ENCODE measurements around the gene APPBP2. TPM values are rescaled to one million over a fixed set of nuclear protein-coding genes. Genes with fewer than 3 reads are reported as not detected.
"Not testable (repeated sequence)": the region's sequence is repeated elsewhere in the genome, so short reads cannot be mapped to it uniquely, and the experiment has no call there.

Gene APPBP2
- total RNA-seq, 1 donor from 2014 or later = 51.7 TPM

- Mint-ChIP-seq H3K4me3 (ENCODE audit: unreplicated experiment) (no peak overlapping the region), H3K27ac (ENCODE audit: unreplicated experiment) (no peak overlapping the region), H3K27me3 (ENCODE audit: unreplicated experiment) (no peaks in the 10 kb centered on the region), H3K36me3 (ENCODE audit: unreplicated experiment) (peaks cover 11% of the 10 kb centered on the region), H3K9me3 (ENCODE audit: unreplicated experiment) (no peaks in the 10 kb centered on the region), H3K4me1 (ENCODE audit: unreplicated experiment) (peaks cover 36% of the 10 kb centered on the region)
- no peak for TF ChIP-seq CTCF (IDR thresholded peaks at IDR 0.05)
- no peak for DNase-seq (ENCODE audit: extremely low spot score, unreplicated experiment)
Measured at GRCh38 chr17:60519795-60520194, 6.2 kb downstream of the APPBP2 start.

- Mint-ChIP-seq H3K36me3 (ENCODE audit: unreplicated experiment) (peaks cover 29% of the 10 kb centered on the region), H3K4me1 (ENCODE audit: unreplicated experiment) (peaks cover 21% of the 10 kb centered on the region)
- not testable (repeated sequence) for H3K27ac Mint-ChIP-seq (ENCODE audit: unreplicated experiment); H3K27me3 Mint-ChIP-seq (ENCODE audit: unreplicated experiment); DNase-seq (ENCODE audit: extremely low spot score, unreplicated experiment); H3K9me3 Mint-ChIP-seq (ENCODE audit: unreplicated experiment); H3K4me3 Mint-ChIP-seq (ENCODE audit: unreplicated experiment)
Measured at GRCh38 chr17:60515683-60516082, 10.4 kb downstream of the APPBP2 start.

GRCh38 chr17:60515199-60515598 lies 10.8 kb downstream of the APPBP2 start:
- Mint-ChIP-seq H3K36me3 (ENCODE audit: unreplicated experiment) (peaks cover 30% of the 10 kb centered on the region), H3K4me1 (ENCODE audit: unreplicated experiment) (peaks cover 21% of the 10 kb centered on the region)
- H3K27me3 Mint-ChIP-seq (ENCODE audit: unreplicated experiment); H3K9me3 Mint-ChIP-seq (ENCODE audit: unreplicated experiment); H3K4me3 Mint-ChIP-seq (ENCODE audit: unreplicated experiment); H3K27ac Mint-ChIP-seq (ENCODE audit: unreplicated experiment); DNase-seq (ENCODE audit: extremely low spot score, unreplicated experiment): not testable (repeated sequence)

- peaks cover 32% of the 10 kb centered on the region for H3K36me3 Mint-ChIP-seq (ENCODE audit: unreplicated experiment)
- H3K9me3 Mint-ChIP-seq (ENCODE audit: unreplicated experiment) = no peaks in the 10 kb centered on the region
- peaks cover 28% of the 10 kb centered on the region for H3K4me1 Mint-ChIP-seq (ENCODE audit: unreplicated experiment)
- no peak for DNase-seq (ENCODE audit: extremely low spot score, unreplicated experiment)
- no peak for TF ChIP-seq CTCF (IDR thresholded peaks at IDR 0.05)
- H3K27me3 Mint-ChIP-seq (ENCODE audit: unreplicated experiment) = no peaks in the 10 kb centered on the region
- no peak overlapping the region for H3K4me3 Mint-ChIP-seq (ENCODE audit: unreplicated experiment)
- H3K27ac Mint-ChIP-seq (ENCODE audit: unreplicated experiment) = no peak overlapping the region
Measured at GRCh38 chr17:60514500-60514899, 11.5 kb downstream of the APPBP2 start.

- H3K27me3 Mint-ChIP-seq (ENCODE audit: unreplicated experiment) = no peaks in the 10 kb centered on the region
- H3K9me3 Mint-ChIP-seq (ENCODE audit: unreplicated experiment) = no peaks in the 10 kb centered on the region
- DNase-seq (ENCODE audit: extremely low spot score, unreplicated experiment) = no peak
- TF ChIP-seq CTCF (IDR thresholded peaks at IDR 0.05) = no peak
- no peak overlapping the region for H3K27ac Mint-ChIP-seq (ENCODE audit: unreplicated experiment)
- H3K36me3 Mint-ChIP-seq (ENCODE audit: unreplicated experiment) = peaks cover 32% of the 10 kb centered on the region
- peaks cover 29% of the 10 kb centered on the region for H3K4me1 Mint-ChIP-seq (ENCODE audit: unreplicated experiment)
- no peak overlapping the region for H3K4me3 Mint-ChIP-seq (ENCODE audit: unreplicated experiment)
Measured at GRCh38 chr17:60514053-60514452, 12.0 kb downstream of the APPBP2 start.

- peaks cover 33% of the 10 kb centered on the region for H3K4me1 Mint-ChIP-seq (ENCODE audit: unreplicated experiment)
- H3K27me3 Mint-ChIP-seq (ENCODE audit: unreplicated experiment) = no peaks in the 10 kb centered on the region
- H3K4me3 Mint-ChIP-seq (ENCODE audit: unreplicated experiment) = no peak overlapping the region
- no peak overlapping the region for H3K27ac Mint-ChIP-seq (ENCODE audit: unreplicated experiment)
- H3K36me3 Mint-ChIP-seq (ENCODE audit: unreplicated experiment) = peaks cover 34% of the 10 kb centered on the region
- no peaks in the 10 kb centered on the region for H3K9me3 Mint-ChIP-seq (ENCODE audit: unreplicated experiment)
- no peak for DNase-seq (ENCODE audit: extremely low spot score, unreplicated experiment)
- no peak for TF ChIP-seq CTCF (IDR thresholded peaks at IDR 0.05)
Measured at GRCh38 chr17:60513014-60513413, 13.0 kb downstream of the APPBP2 start.
